HepG2 (cell line): ENCODE data around the gene DLG1. TPM values are rescaled to one million over a fixed set of nuclear protein-coding genes. Genes with fewer than 3 reads are reported as not detected.
"Not testable (repeated sequence)": the region's sequence is repeated elsewhere in the genome, so short reads cannot be mapped to it uniquely, and the experiment has no call there.

Experiments used
- ATAC-seq: fragments of 200-7000 bp; cut with Tn5 transposase; 3 replicates; pipeline ENCODE4 v1.9.1; 2020; ENCODE audit warnings: mild to moderate bottlenecking, moderate library complexity
- BruUV-seq: library from RNA; stranded (reverse); fragments of 400-500 nt; replicated peaks from 2 replicates; lab custom pipeline; 2021; lab: Mats Ljungman, UMichigan
- CTCF ChIA-PET: fragments of 300-600 bp; formaldehyde crosslinking; extraction: SDS; loops from one replicate; lab custom pipeline; 2021; ENCODE audit warnings: low total read pairs, inconsistent platforms, low intra/inter-chr PET ratio; lab: Yijun Ruan, JAX
- POLR2A ChIA-PET: fragments of 350-600 bp; sonication (Branson Sonifier 250); formaldehyde crosslinking; loops from one replicate; lab custom pipeline; 2020; ENCODE audit warnings: antibody characterized with exemption, inconsistent platforms; lab: Yijun Ruan, JAX
- DNase-seq: peaks from one replicate; pipeline ENCODE4 v3.0.0-alpha.2; 2015; ENCODE audit warnings: low spot score
- FAIRE-seq: peaks from 3 replicates; lab custom pipeline; 2011; peaks lifted over from hg19 to GRCh38; lab: Jason Lieb, UNC
- H2AFZ ChIP-seq: one replicate; pipeline ENCODE4 v1.6.1; 2011; ENCODE audit warnings: low read length, inconsistent platforms
- H3K27ac ChIP-seq: fragments of 300-600 bp; 3 replicates; pipeline ENCODE4 v1.8.0; 2011; ENCODE audit warnings: mixed run types, mild to moderate bottlenecking, mixed read lengths, low read length, inconsistent platforms; ENCODE audit not compliant: insufficient read depth; ENCODE audit errors: extremely low read length
- H3K27me3 ChIP-seq, 2 experiments: fragments of 200-600 bp in 1 of 2; 2 replicates in 1 of 2; 3 replicates in 1 of 2; pipeline versions ENCODE4 v1.6.0 to v1.8.0; 2011; ENCODE audit warnings: low read length in 2 of 2, mild to moderate bottlenecking in 2 of 2, moderate library complexity in 2 of 2, inconsistent platforms in 1 of 2; ENCODE audit not compliant: insufficient read depth in 2 of 2, control insufficient read depth in 1 of 2
- H3K36me3 ChIP-seq, 2 experiments: fragments of 200-600 bp in 1 of 2; replicated peaks in 1 of 2; 2 replicates in 1 of 2; 3 replicates in 1 of 2; pipeline versions ENCODE4 v1.5.1 to v1.8.0; 2011; ENCODE audit warnings: low read length in 2 of 2, inconsistent platforms in 1 of 2; ENCODE audit not compliant: insufficient read depth in 2 of 2, control insufficient read depth in 1 of 2
- H3K4me1 ChIP-seq: 2 replicates; pipeline ENCODE4 v1.5.1; 2012; ENCODE audit warnings: low read length, inconsistent platforms; ENCODE audit not compliant: insufficient read depth
- H3K4me2 ChIP-seq: 2 replicates; pipeline ENCODE4 v1.6.0; 2011; ENCODE audit warnings: low read depth, low read length, inconsistent platforms
- H3K4me3 ChIP-seq, 3 experiments: fragments of 200-600 bp in 1 of 3; sonication (generic), shearing (Covaris generic) in 1 of 3; replicated peaks in 1 of 3; 2 replicates each; pipeline ENCODE4 v1.5.1; 2011 to 2016; ENCODE audit warnings: low read length in 3 of 3, inconsistent platforms in 2 of 3, low read depth in 2 of 3, mild to moderate bottlenecking in 2 of 3, control low read depth in 1 of 3, mixed read lengths in 1 of 3; ENCODE audit not compliant: insufficient read depth in 1 of 3
- H3K79me2 ChIP-seq: one replicate; pipeline ENCODE4 v1.6.1; 2011; ENCODE audit warnings: low read length, inconsistent platforms; ENCODE audit not compliant: insufficient read depth
- H3K9ac ChIP-seq: 2 replicates; pipeline ENCODE4 v1.6.0; 2011; ENCODE audit warnings: mild to moderate bottlenecking, low read depth, low read length, inconsistent platforms; ENCODE audit not compliant: insufficient read depth
- H3K9me3 ChIP-seq: 2 replicates; pipeline ENCODE4 v1.5.1; 2012; ENCODE audit warnings: mild to moderate bottlenecking, low read length
- H4K20me1 ChIP-seq: 2 replicates; pipeline ENCODE4 v1.6.0; 2011; ENCODE audit warnings: inconsistent platforms, mild to moderate bottlenecking, low read length, moderate library complexity; ENCODE audit not compliant: insufficient read depth
- ATF7 ChIP-seq, 2 experiments: fragments of 450-650 bp in 1 of 2; sonication (generic) in 1 of 2; formaldehyde crosslinking in 1 of 2; IDR thresholded peaks; 2 replicates each; pipeline versions ENCODE4 v1.4.0 to v1.6.1; 2016 to 2020; ENCODE audit warnings: antibody characterized with exemption in 1 of 2, mild to moderate bottlenecking in 1 of 2, missing genetic modification reagents in 1 of 2
- ELK4 ChIP-seq: sonication (generic); formaldehyde crosslinking; IDR thresholded peaks from 2 replicates; pipeline ENCODE4 v1.9.0; 2021; ENCODE audit warnings: missing genetic modification reagents, borderline replicate concordance
- ZSCAN25 ChIP-seq: sonication (generic); formaldehyde crosslinking; IDR thresholded peaks from 2 replicates; pipeline ENCODE4 v1.8.0; 2022; ENCODE audit warnings: mild to moderate bottlenecking, missing genetic modification reagents
- WGBS: methylation state at CpG from one replicate; pipeline ENCODE4 v1.1.6; 2017; ENCODE audit warnings: low lambda C conversion rate; 5-methylcytosine and 5-hydroxymethylcytosine counted together
- in situ Hi-C: cut with HindIII; loops from 2 replicates; pipeline ENCODE4 v1.10.0; 2017; ENCODE audit warnings: low pct_unique_long_range_greater_than_20kb; ENCODE audit not compliant: extremely low pct_ligation_motif_present
- intact Hi-C: fragments of 100-400 bp; cut with micrococcal nuclease; formaldehyde crosslinking; loops from one replicate; pipeline ENCODE4 v1.10.0; 2022; ENCODE audit not compliant: unreplicated experiment
- polyA plus RNA-seq, 8 experiments: library from polyadenylated mRNA; depleted of rRNA in 3 of 8; stranded (reverse) in 7 of 8; unstranded in 1 of 8; fragments of >200 nt; fragmentation: Illumina TruSeq in 4 of 8; extraction: Trizol in 4 of 8; gene quantifications; 2 replicates each; pipeline versions ENCODE4 v1.2.1 to v1.2.3, GENCODE V29; 2011 to 2016; ENCODE audit warnings: low read depth in 4 of 8, missing spikeins in 1 of 8, mixed read lengths in 1 of 8; ENCODE audit not compliant: insufficient read depth in 1 of 8
- total RNA-seq, 5 experiments: library from RNA; depleted of rRNA; stranded (reverse); fragments of >200 nt; fragmentation: Illumina TruSeq; extraction: Trizol; gene quantifications; 2 replicates each; pipeline ENCODE4 v1.2.3, GENCODE V29; 2016; ENCODE audit warnings: low read depth in 1 of 5

The DLG1 gene
- total and polyA plus RNA-seq, 2 of the 13 experiments (the other 11 are each of a cell fraction or from before 2014, with no cell fraction given), result 30.5 to 104 TPM

GRCh38 chr3:197201791-197202452 lies 96.5 kb downstream of the DLG1 start:
- in situ Hi-C loops, result no loop called here

GRCh38 chr3:197200856-197201255 lies 97.6 kb downstream of the DLG1 start:
- peaks cover 30% of the 10 kb centered on the region for H3K4me1 ChIP-seq
- H3K9ac ChIP-seq; in situ Hi-C loops; BruUV-seq; ATAC-seq; CTCF ChIA-PET; FAIRE-seq; H3K36me3 ChIP-seq; H3K9me3 ChIP-seq; H3K27ac ChIP-seq; DNase-seq; H3K4me3 ChIP-seq; H3K4me2 ChIP-seq; intact Hi-C loops; POLR2A ChIA-PET; H2AFZ ChIP-seq; H3K27me3 ChIP-seq; TF ChIP-seq ATF7 (CRISPR knock-in tag; IDR thresholded peaks at IDR 0.05): not testable (repeated sequence)
- peaks cover 98% of the 10 kb centered on the region for H3K79me2 ChIP-seq
- WGBS, result 97% methylated on average over 12 of the region's 12 CpGs
- TF ChIP-seq ATF7 (IDR thresholded peaks at IDR 0.05), result peak; percentile 95
- H4K20me1 ChIP-seq, result peaks cover 29% of the 10 kb centered on the region

More at GRCh38 chr3:197201791-197202452, 96.5 kb downstream of the DLG1 start:
- WGBS, result 87% methylated on average over 5 of the region's 5 CpGs
- DNase-seq (no peak), FAIRE-seq (no peak), ATAC-seq (no peak)
- Histone ChIP-seq H3K4me1 (peaks cover 32% of the 10 kb centered on the region), H3K9me3 (no peaks in the 10 kb centered on the region), H2AFZ (no peak overlapping the region), H3K27me3 (no peaks in the 10 kb centered on the region), H3K27ac (no peak overlapping the region), H3K9ac (no peak overlapping the region), H3K4me2 (no peak overlapping the region), H3K4me3 (no peak overlapping the region), H3K79me2 (peaks cover 99% of the 10 kb centered on the region), H3K36me3 (no peaks in the 10 kb centered on the region; a peak in 1 of 5 replicates), H4K20me1 (peaks cover 29% of the 10 kb centered on the region)
- POLR2A ChIA-PET, result no interaction called here
- no TSS peak for BruUV-seq
- TF ChIP-seq ELK4 (CRISPR knock-in tag), result no peak
- TF ChIP-seq ZSCAN25 (CRISPR knock-in tag), result peak; percentile 58; the same call in 1 of the 2 replicates
- intact Hi-C loops, result no loop called here
- CTCF ChIA-PET, result no interaction called here
